ENCODE data around the gene PDE7B.

Gene PDE7B

DNA sequence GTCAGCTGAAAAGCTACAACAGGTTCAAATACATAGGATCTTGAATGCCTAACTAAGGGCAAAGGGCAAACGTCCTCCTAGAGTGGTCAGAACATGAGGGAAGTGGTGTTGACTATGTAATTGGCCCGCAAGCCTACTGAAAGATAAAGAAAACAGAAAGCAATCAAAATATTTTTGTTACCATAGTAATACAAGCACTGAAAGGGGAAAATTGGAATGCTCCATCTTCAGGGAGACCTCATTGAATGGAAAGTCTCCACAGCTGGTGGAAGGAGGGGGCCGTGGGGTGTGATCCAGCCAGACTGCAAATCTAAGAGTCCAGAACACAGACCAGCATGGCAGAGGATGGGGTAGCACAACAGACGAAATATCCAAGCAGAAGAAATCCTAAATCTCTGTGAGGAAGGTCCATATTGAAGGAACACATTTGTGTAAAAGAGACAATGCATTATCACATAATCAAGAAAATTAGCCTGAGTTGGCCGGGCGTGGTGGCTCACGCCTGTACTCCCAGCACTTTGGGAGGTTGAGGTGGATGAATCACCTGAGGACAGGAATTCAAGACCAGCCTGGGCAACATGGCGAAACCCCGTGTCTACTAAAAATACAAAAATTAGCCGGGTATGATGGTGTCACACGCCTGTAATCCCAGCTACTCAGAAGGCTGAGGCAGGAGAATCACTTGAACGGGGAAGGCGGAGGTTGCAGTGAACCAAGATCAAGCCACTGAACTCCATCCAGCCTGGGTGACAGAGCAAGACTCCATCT, 359.1 kb downstream of the PDE7B start:
- Histone ChIP-seq H3K27ac (replicated peaks) (no peak overlapping the region), H3K4me3 (replicated peaks; ENCODE audit: insufficient read depth, low read length) (no peak overlapping the region), H3K27me3 (ENCODE audit: insufficient read depth, poor library complexity, severe bottlenecking) (no peaks in the 10 kb centered on the region)
- no peak for TF ChIP-seq CTCF (IDR thresholded peaks at IDR 0.05; ENCODE audit: insufficient read depth, low read length)
- no peak for TF ChIP-seq GABPA (IDR thresholded peaks at IDR 0.05; ENCODE audit: low read depth)
- TF ChIP-seq POLR2AphosphoS5 (IDR thresholded peaks at IDR 0.05; ENCODE audit: low read depth): no peak
- DNase-seq (ENCODE audit: low read depth in 1 of 2, low spot score in 1 of 2): no peak

GRCh38 chr6:136212608-136213007, 361.1 kb downstream of the PDE7B start:
- no peaks in the 10 kb centered on the region for H3K27me3 ChIP-seq (ENCODE audit: insufficient read depth, poor library complexity, severe bottlenecking)
- no peak overlapping the region for H3K4me3 ChIP-seq (replicated peaks; ENCODE audit: insufficient read depth, low read length)
- no peak overlapping the region for H3K27ac ChIP-seq (replicated peaks)
- no peak for DNase-seq (ENCODE audit: low read depth in 1 of 2, low spot score in 1 of 2)
- TF ChIP-seq GABPA (IDR thresholded peaks at IDR 0.05; ENCODE audit: low read depth) (no peak), REST (IDR thresholded peaks at IDR 0.05; ENCODE audit: insufficient replicate concordance, low read depth) (no peak), CTCF (IDR thresholded peaks at IDR 0.05; ENCODE audit: insufficient read depth, low read length) (no peak), SPI1 (IDR thresholded peaks at IDR 0.05; ENCODE audit: borderline replicate concordance, low read depth) (no peak), POLR2AphosphoS5 (IDR thresholded peaks at IDR 0.05; ENCODE audit: low read depth) (no peak)

DNA sequence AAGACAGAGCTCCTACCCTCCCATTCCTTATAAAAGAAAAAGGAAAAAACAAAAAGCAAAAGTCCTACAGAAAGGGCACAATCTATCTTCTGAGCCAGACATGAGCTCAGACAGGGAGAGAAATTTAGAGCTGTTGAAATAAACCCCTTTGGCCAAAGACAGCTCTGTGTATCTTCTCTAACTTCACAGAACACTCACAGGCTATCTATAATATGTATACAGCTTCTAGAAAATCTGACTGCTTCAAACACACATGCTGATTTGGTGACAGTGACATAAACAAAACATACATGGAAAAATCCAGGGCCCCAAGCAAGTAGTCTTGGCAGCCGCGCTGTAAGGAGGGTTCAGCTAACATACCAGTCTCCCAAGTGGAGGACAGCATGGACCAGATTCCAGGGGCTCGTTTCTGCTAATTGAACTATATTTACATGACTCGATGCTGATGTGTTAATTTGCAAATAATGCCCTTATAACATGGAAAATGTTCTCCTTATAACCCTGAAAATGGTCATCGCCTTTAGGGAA, 361.6 kb downstream of the PDE7B start:
- Histone ChIP-seq H3K27ac (replicated peaks) (no peak overlapping the region), H3K27me3 (ENCODE audit: insufficient read depth, poor library complexity, severe bottlenecking) (no peaks in the 10 kb centered on the region), H3K4me3 (replicated peaks; ENCODE audit: insufficient read depth, low read length) (no peak overlapping the region)
- TF ChIP-seq GABPA (IDR thresholded peaks at IDR 0.05; ENCODE audit: low read depth) (no peak), SPI1 (IDR thresholded peaks at IDR 0.05; ENCODE audit: borderline replicate concordance, low read depth) (no peak), REST (IDR thresholded peaks at IDR 0.05; ENCODE audit: insufficient replicate concordance, low read depth) (no peak), POLR2AphosphoS5 (IDR thresholded peaks at IDR 0.05; ENCODE audit: low read depth) (no peak), CTCF (IDR thresholded peaks at IDR 0.05; ENCODE audit: insufficient read depth, low read length) (no peak)
- no peak for DNase-seq (ENCODE audit: low read depth in 1 of 2, low spot score in 1 of 2)
